ENCODE results near the gene LYPLA2.

LYPLA2 gene

DNA sequence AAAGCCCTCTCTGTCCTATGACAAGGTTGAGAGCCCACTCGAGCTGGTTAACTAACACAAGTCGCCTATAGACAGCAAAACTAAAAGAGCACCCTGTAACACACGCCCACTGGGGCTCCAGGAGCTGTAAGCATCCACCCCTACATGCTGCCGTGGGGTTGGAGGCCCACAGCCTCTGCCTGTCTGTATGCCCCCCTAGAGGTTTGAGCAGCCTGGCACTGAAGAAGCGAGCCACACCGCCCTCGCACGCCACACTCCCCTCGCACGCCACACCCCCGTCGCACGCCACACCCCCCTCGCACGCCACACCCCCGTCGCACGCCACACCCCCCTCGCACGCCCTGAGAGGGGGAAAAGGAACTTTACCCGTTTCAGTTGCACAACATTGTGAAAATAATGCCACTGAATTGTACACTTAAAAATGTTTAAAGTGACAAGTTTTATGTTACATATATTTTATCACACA, 47.5 kb downstream of the LYPLA2 start:
- peak; percentile 36 for DNase-seq

DNA sequence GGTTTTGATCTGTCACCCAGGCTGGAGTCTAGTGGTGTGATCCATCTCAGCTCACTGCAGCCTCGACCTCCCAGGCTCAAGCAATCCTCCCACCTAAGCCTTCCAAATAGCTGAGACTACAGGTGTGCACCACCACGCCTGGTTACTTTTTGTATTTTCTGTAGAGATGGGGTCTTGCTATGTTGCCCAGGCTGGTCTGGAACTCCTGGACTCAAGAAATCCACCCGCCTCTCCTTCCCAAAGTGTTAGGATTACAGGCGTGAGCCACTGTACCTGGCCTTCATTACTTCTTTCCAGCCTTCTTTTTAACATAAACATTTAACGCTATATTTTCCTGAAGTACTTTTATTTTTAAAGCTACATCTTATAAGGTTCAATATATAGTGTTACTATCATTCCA, 52.7 kb downstream of the LYPLA2 start:
- no peak for DNase-seq
